Testis (tissue), 3 donors: ENCODE results near the gene NUP133. TPM values are rescaled to one million over a fixed set of nuclear protein-coding genes. Genes with fewer than 3 reads are reported as not detected.

ENCODE experiments used
- DNase-seq: peaks from one replicate; pipeline ENCODE4 v3.0.0-alpha.2; 2019
- H3K27ac ChIP-seq, 2 donors: fragments of 200-600 bp; sonication (generic); one replicate each; pipeline ENCODE4 v1.5.1; 2019
- H3K27me3 ChIP-seq: fragments of 200-600 bp; sonication (generic); one replicate; pipeline ENCODE4 v1.5.1; 2019
- H3K36me3 ChIP-seq: fragments of 200-600 bp; sonication (generic); one replicate; pipeline ENCODE4 v1.5.1; 2017; ENCODE audit warnings: low read depth; ENCODE audit errors: missing control alignments
- H3K4me1 ChIP-seq: fragments of 200-600 bp; sonication (generic); one replicate; pipeline ENCODE4 v1.5.1; 2019
- H3K4me3 ChIP-seq, 2 donors: fragments of 200-600 bp; sonication (generic); one replicate each; pipeline ENCODE4 v1.5.1; 2017 to 2019
- H3K9me3 ChIP-seq: fragments of 200-600 bp; sonication (generic); one replicate; pipeline ENCODE4 v1.5.1; 2017
- CTCF ChIP-seq, 3 experiments: fragments of 450-650 bp in 2 of 3; fragments of 200-600 bp in 1 of 3; sonication (generic) in 1 of 3; IDR thresholded peaks; one replicate each; pipeline ENCODE4 v1.5.1; 2016 to 2019; ENCODE audit warnings: antibody characterized with exemption in 3 of 3, mild to moderate bottlenecking in 2 of 3, moderate library complexity in 1 of 3
- POLR2A ChIP-seq: fragments of 450-650 bp; IDR thresholded peaks from one replicate; pipeline ENCODE4 v1.6.1; 2017; ENCODE audit warnings: antibody characterized with exemption, mild to moderate bottlenecking, moderate library complexity
- WGBS, 2 donors: methylation state at CpG; one replicate each; pipeline ENCODE4 v1.1.5; 2018; 5-methylcytosine and 5-hydroxymethylcytosine counted together
- intact Hi-C: fragments of 100-400 bp; cut with DNase I; formaldehyde crosslinking; loops from one replicate; pipeline ENCODE4 v1.15.1; 2023; ENCODE audit warnings: low total_unique reads
- polyA plus RNA-seq: library from polyadenylated mRNA; stranded (reverse); fragments of 350-450 nt; fragmentation: Illumina TruSeq; extraction: RNeasy Lipid Tissue Mini Kit (QIAGEN cat#74804); gene quantifications from one replicate; pipeline ENCODE4 v1.2.3, GENCODE V29; 2014; ENCODE audit warnings: low read depth, low replicate concordance; ENCODE audit not compliant: insufficient read depth
- total RNA-seq, 2 donors: library from RNA; depleted of rRNA; stranded (reverse); fragments of >200 nt; gene quantifications; one replicate each; pipeline ENCODE4 v1.2.3, GENCODE V29; 2016

Gene NUP133
- total and polyA plus RNA-seq, 3 donors from 2014 or later = 26.5 to 60.9 (median 46.5) TPM

DNA sequence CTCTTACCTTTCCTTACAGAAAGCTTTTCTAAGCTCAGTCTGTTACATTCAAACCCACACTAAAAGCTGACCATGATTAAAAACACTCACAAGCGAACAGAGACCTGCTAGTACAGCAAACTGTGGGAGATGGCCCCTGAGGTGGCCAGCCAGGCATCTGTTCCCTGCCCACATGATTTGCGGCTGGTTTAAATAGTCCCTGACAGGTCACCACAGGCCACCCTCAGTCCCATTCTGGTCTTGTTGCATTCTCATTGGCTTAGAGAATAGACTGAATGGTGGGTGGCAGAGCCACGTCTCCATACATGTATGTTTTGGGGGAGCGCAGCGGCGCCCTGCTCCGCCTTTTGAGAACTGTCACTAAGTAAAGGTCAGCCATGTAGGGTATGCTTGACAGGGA is 71.9 kb downstream of the NUP133 start:
- Histone ChIP-seq H3K4me3 (no peak overlapping the region), H3K4me1 (peaks cover 19% of the 10 kb centered on the region), H3K27me3 (no peaks in the 10 kb centered on the region), H3K9me3 (no peaks in the 10 kb centered on the region), H3K27ac (no peak overlapping the region), H3K36me3 (no peaks in the 10 kb centered on the region)
- intact Hi-C loops = no loop called here
- no peak for TF ChIP-seq CTCF (IDR thresholded peaks at IDR 0.05)
- TF ChIP-seq POLR2A = no peak
- DNase-seq = no peak
- 73 to 80% methylated on average over 7 of the region's 7 CpGs for WGBS, 2 donors

GRCh38 chr1:229434641-229435051 is 73.5 kb downstream of the NUP133 start:
- TF ChIP-seq POLR2A (no peak), CTCF (IDR thresholded peaks at IDR 0.05) (no peak)
- H3K36me3 ChIP-seq = no peaks in the 10 kb centered on the region
- DNase-seq = no peak
- peaks cover 22% of the 10 kb centered on the region for H3K4me1 ChIP-seq
- intact Hi-C loops = loop anchor here (5.0 kb wide), 1 partner anchor 127 kb away; no protein-coding TSS in a partner anchor
- H3K9me3 ChIP-seq = no peaks in the 10 kb centered on the region
- WGBS, 2 donors = 2 to 4% methylated on average over 4 to 27 of the region's 27 CpGs
- H3K27ac ChIP-seq = no peak overlapping the region
- H3K4me3 ChIP-seq = no peak overlapping the region
- no peaks in the 10 kb centered on the region for H3K27me3 ChIP-seq

DNA sequence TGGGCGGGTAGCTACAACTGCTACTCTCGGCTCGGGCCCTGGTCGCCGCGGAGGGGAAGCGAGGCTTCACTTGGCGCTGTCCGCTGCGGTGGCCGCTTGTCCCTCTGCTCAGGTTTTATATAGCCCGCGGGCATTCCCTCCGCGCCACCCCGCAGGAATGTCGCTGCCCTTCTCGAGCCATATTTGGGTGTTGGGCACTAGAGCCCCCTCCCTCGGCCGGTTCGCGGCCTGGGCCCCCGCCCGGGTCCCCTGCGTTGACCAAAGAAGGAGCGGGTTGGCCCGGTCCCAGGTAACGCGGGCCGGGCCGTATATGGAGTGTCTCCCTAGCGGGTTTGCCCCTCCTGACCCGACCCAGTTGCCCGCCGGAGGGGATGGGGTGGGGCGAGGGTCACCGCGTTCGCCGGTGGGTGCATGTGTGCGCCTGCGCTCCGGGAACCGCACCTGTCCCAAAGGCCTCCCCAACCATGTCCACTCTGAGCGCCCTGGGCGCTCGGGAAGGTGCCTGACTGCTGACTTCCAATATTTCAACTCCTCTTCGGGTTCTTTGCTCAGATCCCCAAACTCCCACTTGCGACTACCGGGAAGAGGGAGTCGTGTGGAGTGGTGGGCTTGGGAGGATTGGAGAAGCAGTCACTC is 74.0 kb downstream of the NUP133 start, which contains the start of gene ACTA1:
ACTA1 (minus strand) TSS at position 90 of the 636 bp plus-strand sequence. CDS start 979 bp downstream, outside the sequence.
- H3K27me3 ChIP-seq = no peaks in the 10 kb centered on the region
- no peak for DNase-seq
- intact Hi-C loops = loop anchor here (5.0 kb wide), 1 partner anchor 127 kb away; no protein-coding TSS in a partner anchor
- WGBS, 2 donors = 0 to 3% methylated on average over 20 to 44 of the region's 51 CpGs
- H3K36me3 ChIP-seq = no peaks in the 10 kb centered on the region
- TF ChIP-seq POLR2A (no peak), CTCF (IDR thresholded peaks at IDR 0.05) (no peak)
- H3K4me3 ChIP-seq = no peak within 1 kb of the TSS
- H3K27ac ChIP-seq = no peak within 1 kb of the TSS
- H3K4me1 ChIP-seq = peaks cover 22% of the 10 kb centered on the region
- no peaks in the 10 kb centered on the region for H3K9me3 ChIP-seq

DNA sequence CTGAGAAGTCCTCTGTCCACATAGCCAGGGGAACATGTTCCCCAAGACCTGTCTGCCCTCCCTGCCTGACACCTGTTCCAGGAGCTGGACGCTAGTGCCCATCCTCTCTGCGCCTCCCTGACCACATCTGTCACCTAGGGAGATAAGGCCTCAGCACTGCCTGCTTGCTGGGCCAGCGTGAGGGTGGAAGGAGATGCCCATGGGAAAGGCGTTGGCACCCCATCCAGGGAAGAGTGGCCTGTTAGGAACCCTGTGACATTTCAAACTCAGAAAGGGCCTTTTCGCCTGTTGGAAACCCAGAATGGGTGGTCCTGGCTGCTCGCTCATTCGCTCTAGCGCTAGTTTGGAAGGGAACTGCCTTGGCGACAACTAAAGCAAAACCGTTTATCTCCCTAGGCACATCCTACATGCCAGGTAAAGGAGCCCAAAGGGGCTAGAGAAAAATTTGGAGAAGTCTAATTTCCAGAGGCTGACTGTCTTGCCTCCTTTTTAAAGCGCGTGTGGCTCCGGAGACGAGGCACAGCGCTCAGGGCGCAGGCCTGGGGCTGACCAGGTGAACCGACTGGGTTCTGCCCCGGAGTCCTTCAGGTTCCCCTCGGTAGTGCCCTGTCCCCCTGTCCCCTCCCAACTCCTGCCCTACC is 74.7 kb downstream of the NUP133 start:
- H3K27ac ChIP-seq = no peak overlapping the region
- H3K9me3 ChIP-seq = no peaks in the 10 kb centered on the region
- no peak overlapping the region for H3K4me3 ChIP-seq
- H3K4me1 ChIP-seq = peaks cover 22% of the 10 kb centered on the region
- WGBS, 2 donors = 9 to 10% methylated on average over 12 to 19 of the region's 19 CpGs
- DNase-seq = no peak
- no peaks in the 10 kb centered on the region for H3K36me3 ChIP-seq
- no peaks in the 10 kb centered on the region for H3K27me3 ChIP-seq
- TF ChIP-seq POLR2A (no peak), CTCF (IDR thresholded peaks at IDR 0.05) (no peak)
- intact Hi-C loops = loop anchor here (5.0 kb wide), 1 partner anchor 126 kb away; no protein-coding TSS in a partner anchor
